KMS-11 (cell line): ENCODE results near the gene EPHA3.

Source experiments
- H2AFZ ChIP-seq: fragments of 200-600 bp; sonication (generic); 2 replicates; pipeline ENCODE4 v1.6.1; 2016; ENCODE audit warnings: antibody characterized with exemption, mixed run types, low read depth
- H3K27ac ChIP-seq: fragments of 200-600 bp; sonication (generic); 2 replicates; pipeline ENCODE4 v1.6.1; 2016; ENCODE audit warnings: mild to moderate bottlenecking, mixed run types
- H3K27me3 ChIP-seq: fragments of 200-600 bp; sonication (generic); 2 replicates; pipeline ENCODE4 v1.6.1; 2017; ENCODE audit warnings: mild to moderate bottlenecking, low read depth, mixed run types, moderate library complexity; ENCODE audit not compliant: insufficient read depth
- H3K36me3 ChIP-seq: fragments of 200-600 bp; sonication (generic); 2 replicates; pipeline ENCODE4 v1.6.1; 2017; ENCODE audit warnings: mild to moderate bottlenecking, mixed run types; ENCODE audit not compliant: insufficient read depth
- H3K4me1 ChIP-seq: fragments of 200-600 bp; sonication (generic); 2 replicates; pipeline ENCODE4 v1.6.1; 2016; ENCODE audit warnings: mild to moderate bottlenecking, low read depth, mixed run types; ENCODE audit not compliant: poor library complexity, severe bottlenecking
- H3K4me2 ChIP-seq: fragments of 200-600 bp; sonication (generic); 2 replicates; pipeline ENCODE4 v1.7.0; 2016; ENCODE audit warnings: mild to moderate bottlenecking, mixed run types
- H3K4me3 ChIP-seq: fragments of 200-600 bp; sonication (generic); IDR thresholded peaks from 2 replicates; pipeline ENCODE4 v1.6.1; 2017; ENCODE audit warnings: low read depth, low read length, mixed read lengths; ENCODE audit not compliant: insufficient read depth
- H3K79me2 ChIP-seq: fragments of 200-600 bp; sonication (generic); 2 replicates; pipeline ENCODE4 v1.6.1; 2016; ENCODE audit warnings: low read depth, mixed run types; ENCODE audit not compliant: insufficient read depth
- H3K9ac ChIP-seq: fragments of 200-600 bp; sonication (generic); 2 replicates; pipeline ENCODE4 v1.6.1; 2016; ENCODE audit warnings: mild to moderate bottlenecking, mixed run types
- H4K20me1 ChIP-seq: fragments of 200-600 bp; sonication (generic); 2 replicates; pipeline ENCODE4 v1.6.1; 2016; ENCODE audit warnings: mild to moderate bottlenecking, mixed run types; ENCODE audit not compliant: insufficient read depth
- TF ChIP-seq, protein P1 (sequence below): fragments of 200-600 bp; sonication (generic); conservative IDR thresholded peaks from 2 replicates; pipeline ENCODE4 v1.6.1; 2017; ENCODE audit warnings: low read depth, mild to moderate bottlenecking, antibody characterized with exemption, low read length, moderate library complexity, mixed read lengths

Gene EPHA3

DNA sequence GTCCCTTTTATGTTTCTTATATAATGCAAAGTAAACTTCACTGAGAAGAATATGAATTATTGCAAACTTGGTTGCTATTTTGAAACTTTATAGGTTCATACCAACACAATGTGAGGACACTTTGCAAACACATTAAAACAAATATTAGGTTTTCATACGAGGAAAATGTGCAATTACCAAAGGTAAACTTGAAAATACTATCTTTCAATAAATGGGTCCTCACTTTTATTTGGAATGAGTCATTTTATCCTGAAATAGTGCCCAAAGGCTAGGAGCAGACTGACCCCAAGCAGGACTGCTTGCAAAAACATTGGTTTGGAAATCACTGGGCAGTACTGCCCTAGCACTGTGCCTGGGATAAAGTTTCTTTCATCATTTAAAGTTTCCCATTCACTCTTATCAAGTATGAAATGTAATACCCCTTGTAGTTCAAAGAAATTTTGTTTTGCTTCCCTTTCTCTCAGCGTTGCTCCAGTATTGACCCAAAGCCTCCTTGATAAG, 396.5 kb downstream of the EPHA3 start:
- H3K27ac ChIP-seq, result no peak overlapping the region
- H2AFZ ChIP-seq, result peak overlapping the region; percentile 3; the same call in 1 of the 2 replicates
- H3K27me3 ChIP-seq, result no peaks in the 10 kb centered on the region
- TF ChIP-seq, protein P1, sequence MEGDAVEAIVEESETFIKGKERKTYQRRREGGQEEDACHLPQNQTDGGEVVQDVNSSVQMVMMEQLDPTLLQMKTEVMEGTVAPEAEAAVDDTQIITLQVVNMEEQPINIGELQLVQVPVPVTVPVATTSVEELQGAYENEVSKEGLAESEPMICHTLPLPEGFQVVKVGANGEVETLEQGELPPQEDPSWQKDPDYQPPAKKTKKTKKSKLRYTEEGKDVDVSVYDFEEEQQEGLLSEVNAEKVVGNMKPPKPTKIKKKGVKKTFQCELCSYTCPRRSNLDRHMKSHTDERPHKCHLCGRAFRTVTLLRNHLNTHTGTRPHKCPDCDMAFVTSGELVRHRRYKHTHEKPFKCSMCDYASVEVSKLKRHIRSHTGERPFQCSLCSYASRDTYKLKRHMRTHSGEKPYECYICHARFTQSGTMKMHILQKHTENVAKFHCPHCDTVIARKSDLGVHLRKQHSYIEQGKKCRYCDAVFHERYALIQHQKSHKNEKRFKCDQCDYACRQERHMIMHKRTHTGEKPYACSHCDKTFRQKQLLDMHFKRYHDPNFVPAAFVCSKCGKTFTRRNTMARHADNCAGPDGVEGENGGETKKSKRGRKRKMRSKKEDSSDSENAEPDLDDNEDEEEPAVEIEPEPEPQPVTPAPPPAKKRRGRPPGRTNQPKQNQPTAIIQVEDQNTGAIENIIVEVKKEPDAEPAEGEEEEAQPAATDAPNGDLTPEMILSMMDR, result no peak
- no peak overlapping the region for H3K9ac ChIP-seq
- no peaks in the 10 kb centered on the region for H3K4me1 ChIP-seq
- H4K20me1 ChIP-seq, result no peaks in the 10 kb centered on the region
- no peaks in the 10 kb centered on the region for H3K36me3 ChIP-seq
- no peak overlapping the region for H3K4me2 ChIP-seq
- no peaks in the 10 kb centered on the region for H3K79me2 ChIP-seq
- H3K4me3 ChIP-seq, result no peak overlapping the region

- peak overlapping the region; percentile 3; the same call in 1 of the 2 replicates for H2AFZ ChIP-seq
- no peaks in the 10 kb centered on the region for H3K79me2 ChIP-seq
- H3K36me3 ChIP-seq, result no peaks in the 10 kb centered on the region
- no peaks in the 10 kb centered on the region for H4K20me1 ChIP-seq
- H3K27ac ChIP-seq, result no peak overlapping the region
- no peaks in the 10 kb centered on the region for H3K27me3 ChIP-seq
- H3K4me1 ChIP-seq, result no peaks in the 10 kb centered on the region
- H3K4me2 ChIP-seq, result no peak overlapping the region
- TF ChIP-seq, protein P1, result no peak
- H3K4me3 ChIP-seq, result no peak overlapping the region
- H3K9ac ChIP-seq, result no peak overlapping the region
These were observed 397.0 kb downstream of the EPHA3 start for GRCh38 chr3:89504432-89504831.

- Histone ChIP-seq H3K27me3 (no peaks in the 10 kb centered on the region), H2AFZ (no peak overlapping the region), H3K36me3 (no peaks in the 10 kb centered on the region), H3K79me2 (no peaks in the 10 kb centered on the region), H3K4me2 (no peak overlapping the region), H3K9ac (no peak overlapping the region), H3K4me3 (no peak overlapping the region), H3K4me1 (no peaks in the 10 kb centered on the region), H4K20me1 (no peaks in the 10 kb centered on the region), H3K27ac (no peak overlapping the region)
- TF ChIP-seq, protein P1, result no peak
These were observed 399.2 kb downstream of the EPHA3 start for GRCh38 chr3:89506462-89507103.

- H2AFZ ChIP-seq, result no peak overlapping the region
- no peak overlapping the region for H3K27ac ChIP-seq
- H3K4me3 ChIP-seq, result no peak overlapping the region
- H3K4me2 ChIP-seq, result no peak overlapping the region
- H3K79me2 ChIP-seq, result no peaks in the 10 kb centered on the region
- no peaks in the 10 kb centered on the region for H3K27me3 ChIP-seq
- H4K20me1 ChIP-seq, result no peaks in the 10 kb centered on the region
- no peak overlapping the region for H3K9ac ChIP-seq
- TF ChIP-seq, protein P1, result no peak
- no peaks in the 10 kb centered on the region for H3K36me3 ChIP-seq
- H3K4me1 ChIP-seq, result no peaks in the 10 kb centered on the region
These were observed 413.9 kb downstream of the EPHA3 start for GRCh38 chr3:89521328-89521727.
